ENCODE measurements around the gene SCCPDH.

GRCh38 chr1:246780264-246780663 lies 56.1 kb downstream of the SCCPDH start:
- TF ChIP-seq TAF1 (conservative IDR thresholded peaks at IDR 0.05), result no peak
- TF ChIP-seq CTCF (IDR thresholded peaks at IDR 0.05; ENCODE audit: low read depth, low read length, missing input control), result no peak
- no peak for TF ChIP-seq REST (IDR thresholded peaks at IDR 0.05)
- TF ChIP-seq JUND (IDR thresholded peaks at IDR 0.05), result no peak
- TF ChIP-seq SP1 (IDR thresholded peaks at IDR 0.05), result no peak
- no peak for TF ChIP-seq YY1 (IDR thresholded peaks at IDR 0.05)
- TF ChIP-seq MAX (IDR thresholded peaks at IDR 0.05), result no peak
- TF ChIP-seq ZBTB33 (IDR thresholded peaks at IDR 0.05), result no peak
- TF ChIP-seq EGR1 (IDR thresholded peaks at IDR 0.05; ENCODE audit: low read depth in 2 of 2), result no peak
- TF ChIP-seq ATF3 (IDR thresholded peaks at IDR 0.05), result no peak
- TF ChIP-seq FOXA1 (IDR thresholded peaks at IDR 0.05), result no peak
- no peak for TF ChIP-seq RAD21 (IDR thresholded peaks at IDR 0.05)
- no peak for TF ChIP-seq GABPA (IDR thresholded peaks at IDR 0.05 in 1 of 2, conservative IDR thresholded peaks at IDR 0.05 in 1 of 2)

Measured in liver (tissue), 3 donors.